Endometrium (tissue), 2 donors: ENCODE results near the gene XRRA1.
"Not testable (repeated sequence)": the region's sequence is repeated elsewhere in the genome, so short reads cannot be mapped to it uniquely, and the experiment has no call there.

ENCODE experiments used
- FAIRE-seq: peaks from 2 replicates; lab custom pipeline; 2012; peaks lifted over from hg19 to GRCh38; lab: Jason Lieb, UNC
- donor health status: control.
- donor health status: control.

Gene XRRA1

GRCh38 chr11:74896311-74896710, 52.6 kb downstream of the XRRA1 start:
- FAIRE-seq: no peak

- FAIRE-seq: no peak
Measured at GRCh38 chr11:74895340-74896116, 53.4 kb downstream of the XRRA1 start.

DNA sequence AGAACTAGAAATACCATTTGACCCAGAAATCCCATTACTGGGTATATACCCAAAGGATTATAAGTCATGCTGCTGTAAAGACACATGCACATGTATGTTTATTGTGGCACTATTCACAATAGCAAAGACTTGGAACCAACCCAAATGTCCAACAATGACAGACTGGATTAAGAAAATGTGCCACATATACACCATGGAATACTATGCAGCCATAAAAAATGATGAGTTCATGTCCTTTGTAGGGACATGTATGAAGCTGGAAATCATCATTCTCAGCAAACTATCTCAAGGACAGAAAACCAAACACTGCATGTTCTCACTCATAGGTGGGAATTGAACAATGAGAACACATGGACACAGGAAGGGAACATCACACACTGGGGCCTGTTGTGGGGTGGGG, 55.9 kb downstream of the XRRA1 start:
- FAIRE-seq: not testable (repeated sequence)

DNA sequence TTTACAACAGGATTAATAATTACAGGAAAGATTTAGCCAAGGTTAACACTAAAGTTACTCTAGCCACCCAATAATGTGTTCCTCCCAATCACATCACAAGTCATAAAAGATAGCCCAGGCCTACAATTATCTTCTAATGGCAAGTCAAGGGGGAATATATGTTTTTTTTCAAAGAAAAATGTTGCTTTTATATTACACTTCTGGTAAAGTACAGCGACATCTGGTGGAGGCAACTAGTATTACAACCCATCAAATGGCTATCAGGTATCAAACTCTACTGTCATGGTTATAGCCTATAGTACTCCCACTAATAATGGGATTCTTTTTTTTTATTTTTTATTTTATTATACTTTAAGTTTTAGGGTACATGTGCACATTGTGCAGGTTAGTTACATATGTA, 71.8 kb downstream of the XRRA1 start:
- no peak for FAIRE-seq

DNA sequence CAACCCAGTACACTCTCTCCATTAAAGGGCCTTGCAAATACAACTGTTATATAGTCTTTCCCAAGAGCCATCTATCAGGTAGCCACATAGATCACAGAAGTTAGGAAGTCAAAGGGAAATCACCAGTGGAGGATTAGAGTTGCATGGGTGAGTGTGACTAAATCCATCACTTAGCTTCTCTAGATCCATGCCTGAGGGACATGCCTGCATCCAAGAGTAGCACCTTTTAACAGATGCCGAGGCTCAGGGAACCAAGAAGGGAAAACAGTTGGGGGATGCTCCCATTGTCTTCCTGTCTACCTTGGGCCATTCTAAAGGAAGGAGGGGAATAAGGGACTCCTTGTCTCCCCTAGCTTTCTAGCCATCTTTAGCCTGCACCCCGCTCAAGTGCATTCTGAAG, 77.9 kb downstream of the XRRA1 start:
- no peak for FAIRE-seq

- FAIRE-seq: no peak
Measured at GRCh38 chr11:74870485-74870884, 78.4 kb downstream of the XRRA1 start.

DNA sequence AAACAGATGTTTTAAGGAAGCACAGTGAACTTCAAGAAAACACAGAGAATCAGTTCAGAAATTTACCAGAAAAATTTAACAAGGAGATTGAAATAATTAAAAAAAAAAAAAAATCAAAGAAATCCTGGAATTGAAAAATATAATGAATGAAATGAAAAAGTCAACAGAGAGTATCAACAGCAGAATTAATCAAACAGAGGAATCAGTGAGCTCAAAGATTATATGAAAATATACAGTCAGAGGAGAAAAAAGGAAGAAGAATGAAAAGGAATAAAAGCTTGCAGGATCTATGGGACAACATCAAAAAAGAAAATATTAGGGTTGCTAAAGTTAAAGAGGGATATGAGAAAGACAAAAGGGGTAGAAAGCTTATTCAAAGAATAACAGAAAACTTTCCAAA, 82.3 kb downstream of the XRRA1 start:
- FAIRE-seq: no peak

GRCh38 chr11:74863410-74863809, 85.5 kb downstream of the XRRA1 start:
- FAIRE-seq: no peak

DNA sequence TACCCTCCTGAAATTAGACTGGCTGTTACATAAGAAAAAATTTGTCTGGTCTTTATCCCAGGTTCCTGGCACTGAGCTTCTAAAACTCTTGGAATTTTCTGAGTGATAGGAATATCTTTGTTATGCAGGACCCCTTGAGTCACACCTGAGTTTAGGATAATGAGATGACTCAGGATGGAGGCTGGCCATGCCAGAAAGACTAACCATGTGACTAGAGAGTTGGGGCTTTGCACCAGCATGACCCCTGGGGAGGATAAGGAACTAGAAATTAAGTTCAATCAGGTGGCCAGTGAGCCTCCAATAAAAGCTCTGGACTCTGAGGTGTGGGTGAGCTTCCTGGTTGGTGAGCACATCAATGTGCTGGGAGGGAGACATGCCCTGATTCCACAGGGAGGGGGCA, 88.1 kb downstream of the XRRA1 start:
- no peak for FAIRE-seq

DNA sequence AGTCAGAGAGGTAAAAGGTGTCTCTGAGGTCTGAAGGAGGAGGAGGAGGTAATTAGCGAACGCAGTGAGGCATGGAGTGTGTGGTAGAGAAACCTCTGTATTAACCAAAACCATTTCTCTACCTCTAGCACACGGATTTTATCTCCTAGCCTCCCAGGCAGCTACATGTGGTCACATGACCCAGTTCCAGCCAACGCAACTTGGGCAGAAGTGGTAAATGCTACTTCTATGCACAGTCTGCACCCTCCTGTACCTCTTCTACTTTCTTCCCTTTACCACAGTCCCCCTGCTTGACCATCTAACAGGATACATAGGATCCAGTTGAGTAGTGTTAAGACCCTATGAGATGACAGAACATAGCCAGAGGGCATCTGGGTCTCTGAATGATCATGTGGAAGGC, 95.7 kb downstream of the XRRA1 start:
- no peak for FAIRE-seq

DNA sequence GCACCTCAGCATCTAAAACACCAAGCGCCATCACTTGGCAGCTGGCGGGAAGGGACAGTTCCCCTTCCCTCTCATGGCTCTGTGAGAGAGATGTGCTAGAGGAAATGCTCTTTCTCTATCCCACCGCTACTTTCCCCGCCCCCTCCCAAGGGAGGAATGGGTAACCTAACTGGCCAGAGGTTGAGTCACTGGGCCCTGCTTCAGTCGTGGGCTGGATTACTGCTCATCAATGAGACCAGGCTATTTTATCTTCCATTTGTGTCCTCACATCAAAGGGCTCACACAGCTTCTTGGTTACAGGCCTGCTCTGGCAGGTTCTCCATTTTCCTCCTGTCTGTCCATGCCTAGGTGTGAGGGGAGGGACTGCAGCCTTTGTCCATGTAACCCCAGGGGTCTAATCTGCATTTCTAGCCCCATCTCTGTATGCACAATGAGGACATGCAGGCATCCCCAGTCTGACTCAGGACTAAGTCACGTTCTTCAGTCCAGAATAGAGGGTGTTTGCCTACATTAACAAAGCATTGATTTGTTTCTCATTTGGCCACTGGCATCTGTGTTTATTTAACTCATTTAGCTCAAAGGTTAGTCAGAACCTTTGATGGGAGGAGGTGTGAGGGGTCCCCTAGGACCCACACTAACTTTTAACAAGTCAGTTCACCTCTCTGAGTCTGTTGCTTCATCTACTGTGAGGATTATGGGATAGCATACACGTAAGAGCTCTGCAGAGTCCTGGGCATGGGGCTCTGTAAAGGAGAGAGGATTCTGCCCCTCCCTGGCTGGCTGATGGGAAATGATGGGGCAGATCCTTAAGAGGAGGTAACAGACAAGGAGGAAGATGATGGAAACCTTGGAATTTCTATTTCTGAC, 99.1 kb downstream of the XRRA1 start:
- FAIRE-seq: no peak

DNA sequence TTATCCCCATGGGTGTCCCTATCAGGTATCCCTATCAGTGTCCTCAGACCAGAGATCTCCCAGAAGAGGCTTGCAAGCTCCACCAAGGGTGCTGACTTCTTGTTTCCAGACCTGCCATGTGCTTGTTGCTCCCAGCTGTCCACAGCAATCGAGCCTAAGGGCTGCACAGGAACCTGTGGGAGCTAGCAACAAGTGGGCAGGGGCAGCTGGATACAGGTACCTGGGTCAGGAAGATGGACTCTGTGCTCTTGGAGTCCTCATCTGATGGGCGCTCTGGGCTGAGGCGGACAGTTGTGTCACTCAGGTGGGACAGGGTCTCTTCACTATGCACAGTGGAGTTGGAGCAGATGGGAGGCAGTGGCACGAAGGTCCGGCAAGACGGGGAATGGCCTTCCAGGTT, 101.0 kb downstream of the XRRA1 start:
- no peak for FAIRE-seq

DNA sequence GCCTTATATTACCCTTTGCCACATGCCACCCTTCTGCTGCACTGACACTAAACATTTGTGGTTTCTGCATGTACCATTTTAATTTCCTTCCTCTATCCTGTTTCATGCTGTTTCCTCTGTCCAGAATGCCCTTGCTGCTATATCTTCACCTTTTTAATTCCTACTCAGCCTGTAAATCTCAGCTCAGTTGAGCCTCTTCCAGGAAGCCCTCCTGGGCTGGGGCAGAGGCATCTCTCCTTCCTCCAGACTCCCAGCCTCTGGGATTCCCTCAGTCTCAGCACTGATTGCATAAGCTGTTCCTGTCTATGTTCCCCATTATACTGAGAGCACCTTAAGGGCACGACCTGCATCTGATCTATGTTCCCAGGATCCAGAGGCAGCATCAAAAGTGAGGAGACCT, 101.5 kb downstream of the XRRA1 start:
- FAIRE-seq: no peak

DNA sequence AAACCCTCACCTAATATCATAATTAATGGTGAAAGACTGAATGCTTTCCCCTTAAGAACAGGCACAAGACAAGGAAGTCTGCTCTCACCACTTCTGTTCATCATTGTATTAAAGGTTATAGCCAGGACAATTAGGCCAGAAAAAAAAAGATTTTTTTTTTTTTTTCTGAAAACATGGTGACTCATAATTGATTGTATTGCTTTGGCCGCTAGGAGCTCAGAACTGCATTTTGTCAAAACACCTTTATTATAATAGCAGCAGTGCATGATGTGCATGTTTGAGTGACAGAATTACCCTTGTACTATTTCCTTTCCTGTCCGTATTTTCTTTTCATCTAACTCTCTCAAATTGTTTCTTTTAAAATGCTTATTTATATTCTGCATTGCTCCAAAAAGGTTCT, 102.1 kb downstream of the XRRA1 start:
- FAIRE-seq: no peak

- no peak for FAIRE-seq
Measured at GRCh38 chr11:74845978-74846517, 102.8 kb downstream of the XRRA1 start.

GRCh38 chr11:74844865-74845264, 104.0 kb downstream of the XRRA1 start:
- FAIRE-seq: no peak

DNA sequence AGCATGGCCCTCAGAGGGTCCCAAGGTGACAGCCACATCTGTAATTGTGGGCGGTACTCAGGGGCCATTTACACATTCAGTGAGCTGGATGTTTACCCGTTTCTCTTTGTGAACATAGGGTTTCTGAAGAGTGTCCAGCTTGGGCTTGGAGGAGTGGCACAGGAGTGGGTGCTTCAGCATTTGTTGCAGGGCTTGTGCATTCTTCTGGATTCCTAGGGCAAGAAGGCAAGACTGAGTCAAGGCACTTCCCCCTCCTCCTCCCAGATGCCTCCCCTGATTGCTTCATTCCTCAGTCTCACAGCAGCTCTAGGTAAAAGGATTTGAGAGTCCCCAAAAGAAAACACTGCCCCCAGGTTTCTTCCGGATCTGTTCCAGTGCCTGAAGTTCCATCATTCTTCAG, 104.8 kb downstream of the XRRA1 start:
- FAIRE-seq: no peak

- FAIRE-seq: no peak
Measured at GRCh38 chr11:74842967-74843366, 105.9 kb downstream of the XRRA1 start.

DNA sequence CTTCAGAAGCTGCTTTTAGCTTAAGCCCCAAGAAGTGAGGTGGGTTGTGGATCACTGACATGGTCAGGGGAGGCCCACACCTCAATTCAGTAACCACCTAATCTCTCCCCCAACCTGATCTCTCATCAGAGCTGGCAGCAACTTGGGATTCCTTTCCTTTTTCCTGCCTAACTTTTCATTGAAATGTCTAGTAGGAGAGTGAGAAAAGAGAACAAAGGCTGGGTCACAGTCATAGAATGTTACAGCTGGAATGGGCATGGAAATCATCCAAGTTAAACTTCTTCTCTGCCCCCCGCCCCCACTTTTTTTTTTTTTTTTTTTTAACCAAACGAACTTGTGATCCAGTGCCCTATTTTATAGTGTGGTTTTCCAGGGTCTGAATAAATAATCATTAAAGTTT, 108.4 kb downstream of the XRRA1 start:
- FAIRE-seq: no peak

DNA sequence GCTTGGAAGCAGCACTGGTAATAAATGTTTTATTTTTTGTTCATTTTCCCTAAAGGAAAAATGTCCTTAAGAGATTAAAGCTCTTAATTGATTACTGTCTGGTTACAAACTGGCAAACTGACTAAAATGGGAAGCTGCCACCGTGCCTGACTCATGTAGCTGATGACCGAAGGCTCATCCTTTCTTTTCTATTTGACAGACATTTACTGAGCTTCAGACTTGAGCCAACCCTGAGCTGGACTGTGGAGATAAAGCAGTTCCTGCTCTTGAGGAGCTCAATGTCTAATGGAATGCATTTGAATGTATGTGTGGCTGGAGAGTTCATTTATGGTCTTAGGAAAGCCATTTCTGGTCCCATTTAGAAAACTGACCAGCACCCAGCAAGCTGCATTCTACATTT, 108.9 kb downstream of the XRRA1 start:
- no peak for FAIRE-seq

DNA sequence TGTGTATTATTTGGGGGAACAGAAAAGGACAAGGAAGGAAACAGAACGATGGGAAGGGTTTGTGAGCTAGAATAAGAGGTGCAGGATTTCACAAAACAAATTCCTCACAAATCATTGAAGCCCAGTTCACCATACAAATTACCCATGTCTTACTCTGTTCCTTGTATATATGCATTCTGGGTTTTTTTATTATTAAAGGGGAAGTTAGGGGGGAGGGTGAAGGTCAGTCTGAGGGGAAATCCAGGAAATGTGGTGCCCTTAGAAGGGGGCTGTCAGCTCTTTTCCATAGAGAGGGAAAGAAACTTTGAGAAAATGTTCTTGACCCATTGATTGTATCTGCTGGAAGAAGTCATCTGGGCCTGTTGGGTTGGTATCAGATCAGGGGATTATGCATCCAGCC, 109.4 kb downstream of the XRRA1 start:
- FAIRE-seq: no peak

DNA sequence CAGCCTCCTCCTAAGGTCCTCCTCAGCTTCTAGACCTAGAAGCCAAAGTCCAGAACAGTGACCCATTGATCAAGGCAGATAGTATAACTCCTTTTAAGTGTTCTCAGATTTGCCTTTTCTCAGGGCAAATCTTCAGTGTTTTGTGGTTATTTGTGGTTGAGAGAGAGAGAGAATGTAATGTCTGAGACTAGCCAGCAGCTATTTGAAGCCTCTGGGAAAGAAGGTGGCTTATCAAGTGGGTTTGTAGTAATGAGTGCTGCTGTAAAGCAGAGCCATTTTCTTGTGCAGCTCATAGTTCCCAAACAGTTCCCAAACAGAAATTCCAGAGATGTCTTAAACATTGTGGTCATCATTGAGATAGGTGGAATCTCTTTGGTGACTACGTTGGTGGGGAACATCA, 110.7 kb downstream of the XRRA1 start:
- no peak for FAIRE-seq

- no peak for FAIRE-seq
Measured at GRCh38 chr11:74837191-74837590, 111.7 kb downstream of the XRRA1 start.
